ENCODE data around the gene PDE6D. TPM values are rescaled to one million over a fixed set of nuclear protein-coding genes. Genes with fewer than 3 reads are reported as not detected.

The PDE6D gene
- total RNA-seq, 1 experiment from 2014 or later: 31.4 TPM

- in situ Hi-C loops (cut with HindIII; ENCODE audit: low pct_unique_long_range_greater_than_20kb, low sequenced_read_pairs): no loop called here
- Histone ChIP-seq H3K4me1 (ENCODE audit: control insufficient read depth, insufficient read depth, low read length) (no peaks in the 10 kb centered on the region), H3K27me3 (ENCODE audit: control insufficient read depth, insufficient read depth, low read length) (no peaks in the 10 kb centered on the region), H3K9me3 (ENCODE audit: control insufficient read depth, insufficient read depth, low read depth, low read length) (no peaks in the 10 kb centered on the region), H3K4me3 (ENCODE audit: low read depth in 2 of 2, low read length in 2 of 2) (no peak overlapping the region), H3K27ac (ENCODE audit: low read length) (no peak overlapping the region), H3K36me3 (ENCODE audit: control insufficient read depth, insufficient read depth, low read length) (no peaks in the 10 kb centered on the region)
- no peak for DNase-seq (ENCODE audit: low read depth, low spot score)
- CTCF ChIA-PET: no interaction called here
- POLR2A ChIA-PET: no interaction called here
- intact Hi-C loops (cut with micrococcal nuclease; ENCODE audit: unreplicated experiment): no loop called here
- BruUV-seq (replicated peaks): no TSS peak
- TF ChIP-seq SIN3A (IDR thresholded peaks at IDR 0.05; ENCODE audit: borderline replicate concordance, insufficient read depth, low read depth, low read length) (no peak), POLR2AphosphoS5 (IDR thresholded peaks at IDR 0.05; ENCODE audit: low read depth, low read length) (no peak), CTCF (IDR thresholded peaks at IDR 0.05) (no peak), TCF7L2 (IDR thresholded peaks at IDR 0.05; ENCODE audit: low read depth, low read length) (no peak), REST (IDR thresholded peaks at IDR 0.05; ENCODE audit: insufficient read depth in 1 of 2, low read depth in 2 of 2, low read length in 1 of 2) (no peak)
- no peak for ATAC-seq
Measured at GRCh38 chr2:231816327-231817026, 35.4 kb upstream of the PDE6D start.

- no peak for DNase-seq (ENCODE audit: low read depth, low spot score)
- H3K36me3 ChIP-seq (ENCODE audit: control insufficient read depth, insufficient read depth, low read length): no peaks in the 10 kb centered on the region; the same call in 1 of the 2 replicates
- no peak overlapping the region for H3K27ac ChIP-seq (ENCODE audit: low read length)
- CTCF ChIA-PET: interaction anchor here (0.5 kb wide), 1 partner anchor 12 kb away, joined by 4 read pairs; no protein-coding TSS in a partner anchor
- TF ChIP-seq SIN3A (IDR thresholded peaks at IDR 0.05; ENCODE audit: borderline replicate concordance, insufficient read depth, low read depth, low read length) (no peak), POLR2AphosphoS5 (IDR thresholded peaks at IDR 0.05; ENCODE audit: low read depth, low read length) (no peak), REST (IDR thresholded peaks at IDR 0.05; ENCODE audit: insufficient read depth in 1 of 2, low read depth in 2 of 2, low read length in 1 of 2) (no peak), CTCF (IDR thresholded peaks at IDR 0.05) (no peak), TCF7L2 (IDR thresholded peaks at IDR 0.05; ENCODE audit: low read depth, low read length) (no peak)
- intact Hi-C loops (cut with micrococcal nuclease; ENCODE audit: unreplicated experiment) (no loop called here), in situ Hi-C loops (cut with HindIII; ENCODE audit: low pct_unique_long_range_greater_than_20kb, low sequenced_read_pairs) (no loop called here)
- no peak overlapping the region for H3K4me3 ChIP-seq (ENCODE audit: low read depth in 2 of 2, low read length in 2 of 2)
- peak; percentile 44; the same call in 1 of the 2 replicates for ATAC-seq
- BruUV-seq (replicated peaks): no TSS peak
- H3K27me3 ChIP-seq (ENCODE audit: control insufficient read depth, insufficient read depth, low read length): no peaks in the 10 kb centered on the region
- H3K4me1 ChIP-seq (ENCODE audit: control insufficient read depth, insufficient read depth, low read length): no peaks in the 10 kb centered on the region
- no peaks in the 10 kb centered on the region for H3K9me3 ChIP-seq (ENCODE audit: control insufficient read depth, insufficient read depth, low read depth, low read length)
- POLR2A ChIA-PET: no interaction called here
Measured at GRCh38 chr2:231810905-231811304, 29.8 kb upstream of the PDE6D start.
